HG02588 (cell line): ENCODE results near the gene VILL.
A peak's percentile ranks its signal among the peaks of the same experiment; 100 is the strongest.
"Not testable (repeated sequence)": the region's sequence is repeated elsewhere in the genome, so short reads cannot be mapped to it uniquely, and the experiment has no call there.

ENCODE experiments used
- ATAC-seq: cut with Tn5 transposase; IDR thresholded peaks from one replicate; pipeline ENCODE4 v1.9.1; 2021; ENCODE audit warnings: mild to moderate bottlenecking, moderate library complexity; ENCODE audit not compliant: unreplicated experiment

VILL gene

GRCh38 chr3:37985637-37986320 lies 4.8 kb upstream of the VILL start:
- ATAC-seq = no peak

GRCh38 chr3:37986479-37987314 lies 3.9 kb upstream of the VILL start:
- ATAC-seq = no peak

- ATAC-seq = no peak
Observed at GRCh38 chr3:37987315-37987697, 3.3 kb upstream of the VILL start.

- ATAC-seq = no peak
Observed at GRCh38 chr3:37987751-37988179, 2.8 kb upstream of the VILL start.

GRCh38 chr3:37988376-37988775 lies 2.2 kb upstream of the VILL start:
- not testable (repeated sequence) for ATAC-seq

- ATAC-seq = no peak
Observed at GRCh38 chr3:37988931-37989525, 1.6 kb upstream of the VILL start.

GRCh38 chr3:37989821-37990480 lies 635 bp upstream of the VILL start:
- no peak for ATAC-seq

- ATAC-seq = no peak
Observed at GRCh38 chr3:37991109-37991508, 523 bp downstream of the VILL start.

GRCh38 chr3:37991823-37992222 lies 1.2 kb downstream of the VILL start:
- no peak for ATAC-seq

- ATAC-seq = no peak
Observed at GRCh38 chr3:37992271-37993066, 1.9 kb downstream of the VILL start.

- ATAC-seq = no peak
Observed at GRCh38 chr3:37993067-37993455, 2.5 kb downstream of the VILL start.

GRCh38 chr3:37993460-37993819 lies 2.9 kb downstream of the VILL start:
- ATAC-seq = no peak

GRCh38 chr3:37993820-37994638 lies 3.4 kb downstream of the VILL start:
- ATAC-seq = peak; percentile 57

GRCh38 chr3:37994639-37994972 lies 4.0 kb downstream of the VILL start:
- no peak for ATAC-seq

- ATAC-seq = no peak
Observed at GRCh38 chr3:37995652-37996641, 5.4 kb downstream of the VILL start.

- ATAC-seq = peak; percentile 53
Observed at GRCh38 chr3:37996785-37997301, 6.3 kb downstream of the VILL start.

GRCh38 chr3:37997342-37997741 lies 6.8 kb downstream of the VILL start:
- ATAC-seq = no peak

- no peak for ATAC-seq
Observed at GRCh38 chr3:37997791-37998370, 7.3 kb downstream of the VILL start.
